Activated naive CD8-positive, alpha-beta T cell treated with anti-CD3 and anti-CD28 coated beads for 36 hours (primary cell): ENCODE results near the gene KBTBD4. TPM values are rescaled to one million over a fixed set of nuclear protein-coding genes. Genes with fewer than 3 reads are reported as not detected.

Source experiments
- DNase-seq: peaks from one replicate; pipeline ENCODE4 v3.0.0; 2021
- H3K27ac Mint-ChIP-seq: one replicate; pipeline ENCODE4 v1.8.0; 2022; ENCODE audit warnings: mild to moderate bottlenecking, moderate library complexity, mixed read lengths
- H3K27me3 Mint-ChIP-seq: one replicate; pipeline ENCODE4 v1.8.0; 2022; ENCODE audit warnings: mild to moderate bottlenecking, mixed read lengths
- H3K36me3 Mint-ChIP-seq: one replicate; pipeline ENCODE4 v1.8.0; 2021; ENCODE audit warnings: mild to moderate bottlenecking, mixed read lengths
- H3K4me1 Mint-ChIP-seq: one replicate; pipeline ENCODE4 v1.8.0; 2021; ENCODE audit warnings: mixed read lengths
- H3K4me3 Mint-ChIP-seq: one replicate; pipeline ENCODE4 v1.8.0; 2022; ENCODE audit warnings: mild to moderate bottlenecking, moderate library complexity, mixed read lengths
- H3K9me3 Mint-ChIP-seq: one replicate; pipeline ENCODE4 v1.8.0; 2022; ENCODE audit warnings: mixed read lengths
- total RNA-seq, 2 experiments: library from RNA; stranded (reverse); gene quantifications; one replicate each; pipeline ENCODE4 v1.2.3, GENCODE V29; 2021

Gene KBTBD4
- total RNA-seq, 2 experiments from 2014 or later = 19.5 to 20.0 TPM

GRCh38 chr11:47595029-47595428 lies 16.3 kb upstream of the KBTBD4 start:
- H3K4me1 Mint-ChIP-seq = peaks cover 8% of the 10 kb centered on the region
- no peaks in the 10 kb centered on the region for H3K9me3 Mint-ChIP-seq
- no peak overlapping the region for H3K4me3 Mint-ChIP-seq
- peaks cover 38% of the 10 kb centered on the region for H3K27me3 Mint-ChIP-seq
- H3K36me3 Mint-ChIP-seq = no peaks in the 10 kb centered on the region
- no peak for DNase-seq
- H3K27ac Mint-ChIP-seq = no peak overlapping the region

GRCh38 chr11:47593934-47594855 lies 15.4 kb upstream of the KBTBD4 start, which contains the start of gene C1QTNF4:
Gene C1QTNF4, minus strand, starts transcription at chr11:47594411. Its CDS starts 3,601 bp downstream, at chr11:47590810.
- Mint-ChIP-seq H3K9me3 (no peaks in the 10 kb centered on the region), H3K36me3 (no peaks in the 10 kb centered on the region), H3K27me3 (peaks cover 38% of the 10 kb centered on the region), H3K4me3 (peak within 1 kb of the TSS; percentile 34), H3K4me1 (peaks cover 8% of the 10 kb centered on the region), H3K27ac (no peak within 1 kb of the TSS)
- DNase-seq = no peak

- H3K27me3 Mint-ChIP-seq = peaks cover 38% of the 10 kb centered on the region
- peak overlapping the region; percentile 34 for H3K4me3 Mint-ChIP-seq
- no peak overlapping the region for H3K27ac Mint-ChIP-seq
- peaks cover 8% of the 10 kb centered on the region for H3K4me1 Mint-ChIP-seq
- no peaks in the 10 kb centered on the region for H3K36me3 Mint-ChIP-seq
- H3K9me3 Mint-ChIP-seq = no peaks in the 10 kb centered on the region
- no peak for DNase-seq
These were observed 14.7 kb upstream of the KBTBD4 start for GRCh38 chr11:47593492-47593933.

GRCh38 chr11:47592970-47593369 lies 14.2 kb upstream of the KBTBD4 start:
- H3K4me3 Mint-ChIP-seq = no peak overlapping the region
- H3K9me3 Mint-ChIP-seq = no peaks in the 10 kb centered on the region
- H3K27ac Mint-ChIP-seq = no peak overlapping the region
- peaks cover 38% of the 10 kb centered on the region for H3K27me3 Mint-ChIP-seq
- peaks cover 8% of the 10 kb centered on the region for H3K4me1 Mint-ChIP-seq
- no peak for DNase-seq
- no peaks in the 10 kb centered on the region for H3K36me3 Mint-ChIP-seq

- H3K27me3 Mint-ChIP-seq = peaks cover 38% of the 10 kb centered on the region
- H3K36me3 Mint-ChIP-seq = no peaks in the 10 kb centered on the region
- H3K9me3 Mint-ChIP-seq = no peaks in the 10 kb centered on the region
- H3K27ac Mint-ChIP-seq = no peak overlapping the region
- DNase-seq = no peak
- no peak overlapping the region for H3K4me3 Mint-ChIP-seq
- H3K4me1 Mint-ChIP-seq = peaks cover 8% of the 10 kb centered on the region
These were observed 13.5 kb upstream of the KBTBD4 start for GRCh38 chr11:47592251-47592650.

- Mint-ChIP-seq H3K4me1 (peaks cover 8% of the 10 kb centered on the region), H3K27ac (no peak overlapping the region), H3K9me3 (no peaks in the 10 kb centered on the region), H3K36me3 (no peaks in the 10 kb centered on the region), H3K27me3 (peaks cover 38% of the 10 kb centered on the region), H3K4me3 (no peak overlapping the region)
- DNase-seq = no peak
These were observed 13.0 kb upstream of the KBTBD4 start for GRCh38 chr11:47591764-47592163.

GRCh38 chr11:47589977-47590861 lies 11.4 kb upstream of the KBTBD4 start:
- Mint-ChIP-seq H3K9me3 (no peaks in the 10 kb centered on the region), H3K36me3 (no peaks in the 10 kb centered on the region), H3K27me3 (peaks cover 34% of the 10 kb centered on the region), H3K27ac (no peak overlapping the region), H3K4me3 (no peak overlapping the region), H3K4me1 (peaks cover 8% of the 10 kb centered on the region)
- no peak for DNase-seq

GRCh38 chr11:47589584-47589976 lies 10.8 kb upstream of the KBTBD4 start:
- peaks cover 6% of the 10 kb centered on the region for H3K36me3 Mint-ChIP-seq
- H3K4me1 Mint-ChIP-seq = peaks cover 8% of the 10 kb centered on the region
- H3K4me3 Mint-ChIP-seq = no peak overlapping the region
- H3K27ac Mint-ChIP-seq = no peak overlapping the region
- peaks cover 28% of the 10 kb centered on the region for H3K27me3 Mint-ChIP-seq
- H3K9me3 Mint-ChIP-seq = no peaks in the 10 kb centered on the region
- no peak for DNase-seq

- Mint-ChIP-seq H3K4me3 (no peak overlapping the region), H3K27ac (no peak overlapping the region), H3K36me3 (peaks cover 11% of the 10 kb centered on the region), H3K9me3 (no peaks in the 10 kb centered on the region), H3K4me1 (peaks cover 8% of the 10 kb centered on the region), H3K27me3 (peaks cover 24% of the 10 kb centered on the region)
- DNase-seq = no peak
These were observed 10.3 kb upstream of the KBTBD4 start for GRCh38 chr11:47589118-47589517.

GRCh38 chr11:47587723-47588326 lies 9.1 kb upstream of the KBTBD4 start:
- Mint-ChIP-seq H3K27ac (no peak overlapping the region), H3K4me1 (peaks cover 8% of the 10 kb centered on the region), H3K36me3 (peaks cover 17% of the 10 kb centered on the region), H3K4me3 (no peak overlapping the region), H3K9me3 (no peaks in the 10 kb centered on the region), H3K27me3 (peaks cover 12% of the 10 kb centered on the region)
- no peak for DNase-seq

GRCh38 chr11:47587039-47587716 lies 8.4 kb upstream of the KBTBD4 start:
- DNase-seq = no peak
- Mint-ChIP-seq H3K4me3 (no peak overlapping the region), H3K9me3 (no peaks in the 10 kb centered on the region), H3K27ac (no peak overlapping the region), H3K36me3 (peaks cover 23% of the 10 kb centered on the region), H3K4me1 (peaks cover 7% of the 10 kb centered on the region), H3K27me3 (peaks cover 6% of the 10 kb centered on the region)

GRCh38 chr11:47586098-47586855 lies 7.5 kb upstream of the KBTBD4 start, which contains the start of gene FAM180B:
Gene FAM180B, plus strand, starts transcription at chr11:47586678. Its CDS starts 91 bp downstream, at chr11:47586769.
- peaks cover 25% of the 10 kb centered on the region for H3K36me3 Mint-ChIP-seq
- H3K27me3 Mint-ChIP-seq = no peaks in the 10 kb centered on the region
- H3K9me3 Mint-ChIP-seq = no peaks in the 10 kb centered on the region
- no peak for DNase-seq
- H3K4me1 Mint-ChIP-seq = peaks cover 2% of the 10 kb centered on the region
- H3K27ac Mint-ChIP-seq = no peak within 1 kb of the TSS
- no peak within 1 kb of the TSS for H3K4me3 Mint-ChIP-seq

- Mint-ChIP-seq H3K4me1 (peaks cover 12% of the 10 kb centered on the region), H3K4me3 (no peak overlapping the region), H3K27me3 (no peaks in the 10 kb centered on the region), H3K27ac (no peak overlapping the region), H3K9me3 (no peaks in the 10 kb centered on the region), H3K36me3 (peaks cover 34% of the 10 kb centered on the region)
- no peak for DNase-seq
These were observed 5.1 kb upstream of the KBTBD4 start for GRCh38 chr11:47583844-47584243.
